Astrocyte (in vitro differentiated cells and primary cell): Measurements from ENCODE around the gene RNU6-1. TPM values are rescaled to one million over a fixed set of nuclear protein-coding genes. Genes with fewer than 3 reads are reported as not detected.

Experiments
- DNase-seq: peaks from one replicate; pipeline ENCODE4 v3.0.0-alpha.2; 2010; ENCODE audit warnings: low read depth
- FAIRE-seq: peaks from 2 replicates; lab custom pipeline; 2011; peaks lifted over from hg19 to GRCh38; lab: Jason Lieb, UNC
- H2AFZ ChIP-seq: 2 replicates; pipeline ENCODE4 v1.6.0; 2012; ENCODE audit warnings: low read depth, low read length, inconsistent platforms
- H3K27ac ChIP-seq: 2 replicates; pipeline ENCODE4 v1.5.1; 2011; ENCODE audit warnings: low read depth, low read length, inconsistent platforms
- H3K27me3 ChIP-seq: 2 replicates; pipeline ENCODE4 v1.6.0; 2011; ENCODE audit warnings: low read length, inconsistent platforms; ENCODE audit not compliant: insufficient read depth
- H3K36me3 ChIP-seq: 2 replicates; pipeline ENCODE4 v1.5.1; 2011; ENCODE audit warnings: low read length, inconsistent platforms; ENCODE audit not compliant: insufficient read depth
- H3K4me1 ChIP-seq: 2 replicates; pipeline ENCODE4 v1.5.1; 2011; ENCODE audit warnings: low read length, inconsistent platforms; ENCODE audit not compliant: insufficient read depth
- H3K4me2 ChIP-seq: 2 replicates; pipeline ENCODE4 v1.6.0; 2012; ENCODE audit warnings: low read length, inconsistent platforms
- H3K4me3 ChIP-seq: 2 replicates; pipeline ENCODE4 v1.5.1; 2011; ENCODE audit warnings: low read depth, mild to moderate bottlenecking, low read length, inconsistent platforms; ENCODE audit not compliant: insufficient read depth
- H3K79me2 ChIP-seq: 2 replicates; pipeline ENCODE4 v1.6.0; 2012; ENCODE audit warnings: mild to moderate bottlenecking, low read length, inconsistent platforms; ENCODE audit not compliant: insufficient read depth
- H3K9ac ChIP-seq: 2 replicates; pipeline ENCODE4 v1.6.0; 2012; ENCODE audit warnings: mild to moderate bottlenecking, low read length, inconsistent platforms
- H3K9me3 ChIP-seq: 2 replicates; pipeline ENCODE4 v1.5.1; 2012; ENCODE audit warnings: low read depth, mild to moderate bottlenecking, low read length, inconsistent platforms; ENCODE audit not compliant: insufficient read depth
- H4K20me1 ChIP-seq: 2 replicates; pipeline ENCODE4 v1.6.0; 2012; ENCODE audit warnings: low read length, inconsistent platforms; ENCODE audit not compliant: insufficient read depth
- H3K27ac Mint-ChIP-seq: one replicate; pipeline ENCODE4 v1.8.0; 2021; ENCODE audit warnings: mild to moderate bottlenecking, mixed read lengths; ENCODE audit not compliant: unreplicated experiment
- H3K27me3 Mint-ChIP-seq: one replicate; pipeline ENCODE4 v1.8.0; 2021; ENCODE audit warnings: low read depth, mixed read lengths; ENCODE audit not compliant: unreplicated experiment
- H3K36me3 Mint-ChIP-seq: one replicate; pipeline ENCODE4 v1.8.0; 2021; ENCODE audit warnings: low read depth, mixed read lengths; ENCODE audit not compliant: unreplicated experiment
- H3K4me1 Mint-ChIP-seq: one replicate; pipeline ENCODE4 v1.8.0; 2021; ENCODE audit warnings: low read depth, mixed read lengths; ENCODE audit not compliant: unreplicated experiment
- H3K4me3 Mint-ChIP-seq: one replicate; pipeline ENCODE4 v1.8.0; 2021; ENCODE audit warnings: mild to moderate bottlenecking, moderate library complexity, mixed read lengths; ENCODE audit not compliant: unreplicated experiment
- H3K9me3 Mint-ChIP-seq: one replicate; pipeline ENCODE4 v1.8.0; 2021; ENCODE audit warnings: mild to moderate bottlenecking, mixed read lengths; ENCODE audit not compliant: unreplicated experiment
- CTCF ChIP-seq: IDR thresholded peaks from 2 replicates; pipeline ENCODE4 v1.5.1; 2011; ENCODE audit warnings: low read depth, mild to moderate bottlenecking, inconsistent platforms, low read length, moderate library complexity; ENCODE audit not compliant: insufficient read depth
- EZH2 ChIP-seq: IDR thresholded peaks from 2 replicates; pipeline ENCODE4 v1.6.1; 2012; ENCODE audit warnings: mild to moderate bottlenecking, low read length, inconsistent platforms; ENCODE audit not compliant: insufficient read depth
- total RNA-seq: library from RNA; stranded (reverse); gene quantifications from 2 replicates; pipeline ENCODE4 v1.2.1, GENCODE V29; 2021

The RNU6-1 gene
- total RNA-seq, 1 donor from 2014 or later, result not detected

DNA sequence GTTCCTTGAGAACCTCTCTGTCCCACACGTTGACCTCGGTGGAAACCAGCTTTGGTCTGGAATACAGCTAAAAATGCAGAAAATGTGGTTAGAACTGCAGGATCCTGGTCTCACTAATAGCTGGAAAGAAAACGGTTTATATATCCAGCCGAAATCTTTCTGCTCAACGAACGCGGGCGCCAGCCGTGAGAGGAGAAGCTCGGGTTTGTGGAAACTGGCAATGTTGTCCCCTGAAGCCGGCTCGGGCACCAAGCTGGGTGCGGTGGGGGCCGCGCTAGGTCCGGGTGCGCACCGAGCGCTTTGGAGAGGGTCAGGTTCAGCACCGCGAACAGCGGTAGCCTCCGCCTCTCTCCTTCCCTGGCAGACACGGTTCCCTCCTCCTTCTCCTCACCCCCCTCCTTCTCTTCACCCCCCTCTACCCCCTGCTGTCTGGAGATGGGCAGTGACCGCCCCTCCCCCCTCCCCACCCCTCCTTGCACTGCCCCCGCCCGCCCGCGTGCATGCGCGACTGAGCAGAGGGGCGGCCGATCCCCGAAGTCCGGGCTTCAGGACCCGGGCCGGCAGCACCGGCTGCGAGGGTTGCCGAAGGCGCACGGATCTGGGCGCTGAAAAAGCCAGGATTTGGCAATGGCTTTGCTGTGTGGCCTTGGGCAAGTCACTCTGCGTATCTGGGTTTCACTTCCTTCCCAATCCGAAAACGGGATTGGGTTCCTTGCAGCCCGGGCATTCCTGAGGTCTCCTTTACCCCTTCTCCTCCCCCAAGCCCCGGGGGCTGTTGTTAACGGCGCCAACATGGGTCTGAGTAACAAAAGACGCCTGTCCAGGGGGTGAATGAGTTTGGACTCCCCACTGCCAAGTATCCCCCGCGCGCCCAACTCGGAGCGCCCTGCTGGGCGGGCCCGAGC lies 14.6 kb downstream of the RNU6-1 start, which contains the start of gene SKOR1:
SKOR1 (plus strand) TSS at position 534 of the 905 bp plus-strand sequence; CDS start at position 628, 94 bp downstream.
- Mint-ChIP-seq H3K36me3 (peaks cover 1% of the 10 kb centered on the region), H3K4me1 (peaks cover 2% of the 10 kb centered on the region), H3K27me3 (peaks cover 64% of the 10 kb centered on the region), H3K4me3 (no peak within 1 kb of the TSS), H3K9me3 (peaks cover 21% of the 10 kb centered on the region), H3K27ac (peak within 1 kb of the TSS; percentile 89)
- H3K4me3 ChIP-seq, result no peak within 1 kb of the TSS
- peaks cover 76% of the 10 kb centered on the region for H3K27me3 ChIP-seq
- peak; percentile 33 for DNase-seq
- H3K27ac ChIP-seq, result no peak within 1 kb of the TSS
- H3K9me3 ChIP-seq, result peaks cover 9% of the 10 kb centered on the region
- no peak within 1 kb of the TSS for H2AFZ ChIP-seq
- peak within 1 kb of the TSS; percentile 60 for H3K4me2 ChIP-seq
- peaks cover 11% of the 10 kb centered on the region for H3K4me1 ChIP-seq
- no peak for FAIRE-seq
- no peaks in the 10 kb centered on the region for H3K79me2 ChIP-seq
- H3K36me3 ChIP-seq, result no peaks in the 10 kb centered on the region
- H3K9ac ChIP-seq, result no peak within 1 kb of the TSS
- TF ChIP-seq EZH2, result peak; percentile 26
- TF ChIP-seq CTCF, result no peak
- peaks cover 32% of the 10 kb centered on the region for H4K20me1 ChIP-seq

- Mint-ChIP-seq H3K27me3 (peaks cover 67% of the 10 kb centered on the region), H3K4me1 (peaks cover 2% of the 10 kb centered on the region), H3K4me3 (peak overlapping the region; percentile 69), H3K36me3 (peaks cover 1% of the 10 kb centered on the region), H3K9me3 (peaks cover 19% of the 10 kb centered on the region), H3K27ac (peak overlapping the region; percentile 95)
- Histone ChIP-seq H2AFZ (no peak overlapping the region), H4K20me1 (peaks cover 32% of the 10 kb centered on the region), H3K4me3 (no peak overlapping the region), H3K27me3 (peaks cover 79% of the 10 kb centered on the region), H3K4me2 (no peak overlapping the region), H3K36me3 (no peaks in the 10 kb centered on the region), H3K79me2 (no peaks in the 10 kb centered on the region), H3K4me1 (peaks cover 11% of the 10 kb centered on the region), H3K9me3 (peaks cover 9% of the 10 kb centered on the region), H3K9ac (no peak overlapping the region), H3K27ac (no peak overlapping the region)
- FAIRE-seq (no peak), DNase-seq (no peak)
- TF ChIP-seq CTCF (no peak), EZH2 (no peak)
Measured at GRCh38 chr15:67824197-67824968, 15.5 kb downstream of the RNU6-1 start.
